Endodermal cell (in vitro differentiated cells): ENCODE results near the gene GUCA2A. TPM values are rescaled to one million over a fixed set of nuclear protein-coding genes. Genes with fewer than 3 reads are reported as not detected.
A peak's percentile ranks its signal among the peaks of the same experiment; 100 is the strongest.

Experiments
- DNase-seq: peaks from one replicate; pipeline ENCODE4 v3.0.0-alpha.2; 2017
- H3K27ac ChIP-seq: 2 replicates; pipeline ENCODE4 v1.5.1; 2013; ENCODE audit warnings: mild to moderate bottlenecking, low read depth, low read length, moderate library complexity
- H3K27me3 ChIP-seq: 2 replicates; pipeline ENCODE4 v1.6.1; 2013; ENCODE audit warnings: mild to moderate bottlenecking, low read length, moderate library complexity; ENCODE audit not compliant: insufficient read depth, control insufficient read depth, poor library complexity, severe bottlenecking
- H3K36me3 ChIP-seq: 2 replicates; pipeline ENCODE4 v1.7.0; 2013; ENCODE audit warnings: mild to moderate bottlenecking, low read length, moderate library complexity; ENCODE audit not compliant: control insufficient read depth, insufficient read depth
- H3K4me1 ChIP-seq: one replicate; pipeline ENCODE4 v1.7.0; 2013; ENCODE audit warnings: low read length; ENCODE audit not compliant: control insufficient read depth, insufficient read depth
- H3K4me3 ChIP-seq: 2 replicates; pipeline ENCODE4 v1.5.1; 2013; ENCODE audit warnings: mild to moderate bottlenecking, low read length, moderate library complexity
- H3K9ac ChIP-seq: 2 replicates; pipeline ENCODE4 v1.6.1; 2013; ENCODE audit warnings: mild to moderate bottlenecking, low read length, moderate library complexity; ENCODE audit not compliant: poor library complexity, severe bottlenecking; ENCODE audit errors: extremely low read depth
- H3K9me3 ChIP-seq: 2 replicates; pipeline ENCODE4 v1.6.1; 2013; ENCODE audit warnings: mild to moderate bottlenecking, low read length, moderate library complexity; ENCODE audit not compliant: control insufficient read depth
- H3K27ac Mint-ChIP-seq: 2 replicates; pipeline ENCODE4 v1.8.0; 2020; ENCODE audit warnings: mixed read lengths
- H3K27me3 Mint-ChIP-seq: 2 replicates; pipeline ENCODE4 v1.8.0; 2021; ENCODE audit warnings: mild to moderate bottlenecking, mixed read lengths; ENCODE audit not compliant: insufficient read depth
- H3K36me3 Mint-ChIP-seq: 2 replicates; pipeline ENCODE4 v1.8.0; 2020; ENCODE audit warnings: low read depth, mixed read lengths
- H3K4me1 Mint-ChIP-seq: 2 replicates; pipeline ENCODE4 v1.8.0; 2020; ENCODE audit warnings: mixed read lengths
- H3K4me3 Mint-ChIP-seq: 2 replicates; pipeline ENCODE4 v1.8.0; 2020; ENCODE audit warnings: mild to moderate bottlenecking, moderate library complexity, mixed read lengths
- H3K9me3 Mint-ChIP-seq: 2 replicates; pipeline ENCODE4 v1.8.0; 2020; ENCODE audit warnings: mild to moderate bottlenecking, mixed read lengths
- CTCF ChIP-seq: fragments of 200-600 bp; sonication (generic); conservative IDR thresholded peaks from 2 replicates; pipeline ENCODE4 v1.5.0; 2021; ENCODE audit warnings: antibody characterized with exemption, mild to moderate bottlenecking
- WGBS, 2 experiments: methylation state at CpG; one replicate each; pipeline versions ENCODE4 v1.1.5 to v1.1.7; 2013; ENCODE audit warnings: missing lambda C conversion rate in 2 of 2, mixed read lengths in 1 of 2; ENCODE audit not compliant: insufficient coverage in 1 of 2, insufficient read length in 1 of 2; 5-methylcytosine and 5-hydroxymethylcytosine counted together
- total RNA-seq, 2 donors: library from RNA; stranded (reverse); fragmentation: NEBNext Ultra II Directional in 1 of 2; extraction: Animal tissue kit (Norgen Biotek cat#: 25700) in 1 of 2; gene quantifications; 2 replicates in 1 of 2; 3 replicates in 1 of 2; pipeline ENCODE4 v1.2.1, GENCODE V29; 2021

The GUCA2A gene
- total RNA-seq, 2 donors from 2014 or later = 1.9 TPM; not detected in 1

GRCh38 chr1:42165511-42166210, 1.1 kb upstream of the GUCA2A start:
- Mint-ChIP-seq H3K4me1 (peaks cover 18% of the 10 kb centered on the region), H3K36me3 (no peaks in the 10 kb centered on the region), H3K4me3 (no peak overlapping the region), H3K27me3 (peaks cover 16% of the 10 kb centered on the region), H3K9me3 (no peaks in the 10 kb centered on the region), H3K27ac (no peak overlapping the region)
- 62 to 71% methylated on average over 5 to 12 of the region's 12 CpGs for WGBS, 2 experiments
- no peaks in the 10 kb centered on the region for H3K36me3 ChIP-seq
- no peaks in the 10 kb centered on the region for H3K9me3 ChIP-seq
- no peak overlapping the region for H3K9ac ChIP-seq
- no peak overlapping the region for H3K27ac ChIP-seq
- no peak for TF ChIP-seq CTCF
- no peak overlapping the region for H3K4me3 ChIP-seq
- H3K4me1 ChIP-seq = peaks cover 18% of the 10 kb centered on the region
- H3K27me3 ChIP-seq = no peaks in the 10 kb centered on the region
- DNase-seq = peak; percentile 71

- H3K9me3 Mint-ChIP-seq = no peaks in the 10 kb centered on the region
- DNase-seq = peak; percentile 41
- no peak overlapping the region for H3K9ac ChIP-seq
- no peak overlapping the region for H3K27ac ChIP-seq
- no peaks in the 10 kb centered on the region for H3K27me3 ChIP-seq
- peaks cover 18% of the 10 kb centered on the region for H3K4me1 Mint-ChIP-seq
- H3K4me3 ChIP-seq = no peak overlapping the region
- WGBS, 2 experiments = 97 to 100% methylated on average over 12 to 15 of the region's 16 CpGs
- TF ChIP-seq CTCF = peak; percentile 29
- no peaks in the 10 kb centered on the region for H3K9me3 ChIP-seq
- no peaks in the 10 kb centered on the region for H3K36me3 ChIP-seq
- H3K27me3 Mint-ChIP-seq = peaks cover 21% of the 10 kb centered on the region
- H3K36me3 Mint-ChIP-seq = no peaks in the 10 kb centered on the region
- no peak overlapping the region for H3K27ac Mint-ChIP-seq
- peaks cover 16% of the 10 kb centered on the region for H3K4me1 ChIP-seq
- H3K4me3 Mint-ChIP-seq = no peak overlapping the region
Observed at GRCh38 chr1:42163536-42164503, 725 bp downstream of the GUCA2A start.

- Mint-ChIP-seq H3K36me3 (no peaks in the 10 kb centered on the region), H3K27me3 (peaks cover 21% of the 10 kb centered on the region), H3K27ac (no peak overlapping the region), H3K9me3 (no peaks in the 10 kb centered on the region), H3K4me3 (no peak overlapping the region), H3K4me1 (peaks cover 18% of the 10 kb centered on the region)
- 94 to 100% methylated on average over 1 to 2 of the region's 2 CpGs for WGBS, 2 experiments
- Histone ChIP-seq H3K9me3 (no peaks in the 10 kb centered on the region), H3K36me3 (no peaks in the 10 kb centered on the region), H3K4me3 (no peak overlapping the region), H3K27ac (no peak overlapping the region), H3K27me3 (no peaks in the 10 kb centered on the region), H3K9ac (no peak overlapping the region), H3K4me1 (peaks cover 16% of the 10 kb centered on the region)
- peak; percentile 38 for DNase-seq
- no peak for TF ChIP-seq CTCF
Observed at GRCh38 chr1:42163114-42163513, 1.4 kb downstream of the GUCA2A start.
